Stimulated activated CD8-positive, alpha-beta memory T cell treated with anti-CD3 and anti-CD28 coated beads, Interleukin-15, amount 100 ng/mL, for 4 hours (primary cell): ENCODE measurements around the gene LIX1.
"Not testable (repeated sequence)": the region's sequence is repeated elsewhere in the genome, so short reads cannot be mapped to it uniquely, and the experiment has no call there.

ENCODE experiments used
- DNase-seq, 2 donors: peaks; one replicate each; pipeline ENCODE4 v3.0.0-alpha.2; 2020; ENCODE audit warnings: low read depth in 2 of 2

Gene LIX1

DNA sequence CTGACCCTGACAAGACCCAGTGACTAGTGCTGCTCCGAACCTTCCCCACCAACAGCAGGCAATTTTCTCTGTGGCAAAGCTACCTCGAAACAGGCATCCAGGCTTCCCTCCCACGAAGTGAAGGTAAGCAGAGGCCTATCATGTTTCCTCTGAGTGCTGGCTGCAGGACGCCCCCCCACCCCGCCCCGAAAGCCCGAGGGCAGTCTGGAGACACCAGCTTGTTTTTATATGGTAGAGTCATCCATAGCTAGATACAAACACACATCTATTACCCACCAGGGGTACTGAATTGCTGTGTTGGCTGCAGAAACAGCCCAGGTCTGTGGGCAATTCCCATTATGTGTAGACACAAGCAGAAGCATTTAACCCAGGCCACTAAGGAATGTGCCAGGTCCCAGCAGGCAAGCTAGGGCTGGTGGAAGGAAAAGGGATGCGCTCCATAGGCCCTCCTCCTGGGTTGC is 40.4 kb downstream of the LIX1 start:
- DNase-seq: no peak

GRCh38 chr5:97101189-97101910 is 41.1 kb downstream of the LIX1 start:
- DNase-seq: no peak

GRCh38 chr5:97100476-97100875 is 41.9 kb downstream of the LIX1 start:
- no peak for DNase-seq

GRCh38 chr5:97098922-97099321 is 43.5 kb downstream of the LIX1 start:
- no peak for DNase-seq

GRCh38 chr5:97097326-97098230 is 44.8 kb downstream of the LIX1 start:
- no peak for DNase-seq

GRCh38 chr5:97096846-97097245 is 45.6 kb downstream of the LIX1 start:
- DNase-seq: no peak

- DNase-seq: no peak
Observed at GRCh38 chr5:97096191-97096590, 46.2 kb downstream of the LIX1 start.

- DNase-seq: no peak
Observed at GRCh38 chr5:97095318-97095732, 47.1 kb downstream of the LIX1 start.

DNA sequence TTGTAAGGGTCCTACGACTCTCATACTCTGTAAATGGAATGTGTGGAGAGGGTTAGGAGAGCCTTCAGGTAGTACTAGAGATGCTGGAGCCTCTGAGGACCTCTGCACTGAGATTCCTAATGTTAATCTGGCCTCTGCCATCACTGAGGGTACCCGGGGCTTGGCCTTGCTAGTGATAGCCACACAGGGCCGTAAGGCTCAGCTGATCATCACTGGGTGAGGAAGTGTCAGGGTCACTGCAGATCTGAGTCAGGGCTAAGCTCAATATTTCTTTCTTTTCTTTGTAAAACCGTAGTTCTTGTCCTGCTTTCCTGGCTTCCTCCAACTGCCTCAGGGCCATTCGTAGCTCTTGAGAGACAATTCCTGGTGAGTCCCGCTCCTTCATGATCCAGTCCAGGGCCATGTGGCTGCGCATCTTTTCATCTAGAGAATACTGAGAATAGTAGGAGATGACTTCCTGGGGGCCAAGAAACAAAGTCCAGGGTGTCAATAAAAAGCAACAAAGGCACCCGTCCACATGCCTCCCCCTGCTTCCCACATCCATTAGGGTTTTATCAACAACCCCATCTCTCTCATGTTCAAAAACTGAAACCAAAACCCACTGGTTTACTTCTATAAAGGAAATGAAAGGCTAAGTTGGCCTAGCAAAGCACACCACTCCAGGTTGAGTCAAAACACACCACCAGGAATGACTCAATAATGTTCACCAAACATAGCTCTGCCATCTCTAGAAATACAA is 47.7 kb downstream of the LIX1 start:
- no peak for DNase-seq

GRCh38 chr5:97093193-97093592 is 49.2 kb downstream of the LIX1 start:
- DNase-seq: no peak

GRCh38 chr5:97090944-97091343 is 51.5 kb downstream of the LIX1 start:
- DNase-seq: no peak

DNA sequence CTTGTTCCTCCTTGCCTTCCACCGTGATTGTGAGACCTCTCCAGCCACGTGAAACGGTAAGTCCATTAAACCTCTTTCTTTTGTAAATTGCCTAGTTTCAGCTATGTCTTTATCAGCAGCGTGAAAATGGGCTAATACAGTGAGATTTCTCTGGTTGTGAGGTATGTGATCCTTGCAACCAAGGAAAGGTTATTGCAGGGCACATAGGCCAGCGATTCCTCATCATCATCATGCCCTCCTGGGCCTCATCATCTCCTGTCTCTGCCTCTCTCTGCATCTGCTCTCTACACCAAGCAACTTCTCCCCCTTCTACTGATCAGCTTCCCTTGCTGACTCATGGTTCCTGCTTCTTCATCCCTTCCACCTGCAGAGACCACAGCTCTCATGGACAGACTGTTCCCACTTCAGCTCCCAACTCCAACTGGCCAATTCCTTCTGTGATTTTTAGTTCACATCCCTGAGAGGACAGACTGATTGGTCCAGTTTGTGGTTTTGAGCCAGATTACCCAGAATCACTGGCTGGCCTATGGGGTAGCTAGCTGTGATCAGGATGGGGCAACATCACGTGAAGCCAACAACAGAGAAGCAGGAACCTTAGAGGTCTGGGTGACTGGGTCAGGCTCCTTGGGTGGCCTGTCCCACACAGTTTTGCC is 53.1 kb downstream of the LIX1 start:
- DNase-seq: no peak

GRCh38 chr5:97088774-97089148 is 53.6 kb downstream of the LIX1 start:
- DNase-seq: no peak

GRCh38 chr5:97087138-97087537 is 55.3 kb downstream of the LIX1 start:
- DNase-seq: no peak

DNA sequence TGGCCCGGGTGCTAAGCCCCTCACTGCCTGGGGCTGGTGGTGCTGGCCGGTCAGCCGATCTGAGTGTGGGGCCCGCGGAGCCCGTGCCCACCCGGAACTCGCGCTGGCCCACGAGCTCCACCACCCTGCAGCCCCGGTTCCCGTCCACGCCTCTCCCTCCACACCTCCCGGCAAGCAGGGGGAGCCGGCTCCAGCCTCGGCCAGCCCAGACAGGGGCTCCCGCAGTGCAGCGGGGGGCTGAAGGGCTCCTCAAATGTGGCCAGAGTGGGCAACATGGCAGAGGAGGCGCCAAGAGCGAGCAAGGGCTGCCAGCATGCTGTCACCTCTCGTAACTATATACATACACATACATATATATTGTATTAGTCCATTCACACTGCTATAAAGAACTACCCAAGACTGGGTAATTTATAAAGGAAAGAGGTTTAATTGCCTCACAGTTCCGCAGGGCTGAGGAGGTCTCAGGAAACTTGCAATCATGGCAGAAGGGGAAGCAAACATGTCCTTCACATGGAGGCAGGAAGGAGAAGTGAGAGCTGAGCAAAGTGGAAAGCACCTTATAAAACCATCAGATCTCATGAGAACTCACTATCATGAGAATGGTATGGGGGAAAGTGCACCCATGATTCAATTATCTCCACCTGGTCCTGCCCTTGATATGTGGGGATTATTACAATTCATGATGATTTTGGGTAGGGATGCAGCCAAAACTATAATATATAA is 56.8 kb downstream of the LIX1 start:
- no peak for DNase-seq

GRCh38 chr5:97084782-97085458 is 57.5 kb downstream of the LIX1 start:
- not testable (repeated sequence) for DNase-seq

DNA sequence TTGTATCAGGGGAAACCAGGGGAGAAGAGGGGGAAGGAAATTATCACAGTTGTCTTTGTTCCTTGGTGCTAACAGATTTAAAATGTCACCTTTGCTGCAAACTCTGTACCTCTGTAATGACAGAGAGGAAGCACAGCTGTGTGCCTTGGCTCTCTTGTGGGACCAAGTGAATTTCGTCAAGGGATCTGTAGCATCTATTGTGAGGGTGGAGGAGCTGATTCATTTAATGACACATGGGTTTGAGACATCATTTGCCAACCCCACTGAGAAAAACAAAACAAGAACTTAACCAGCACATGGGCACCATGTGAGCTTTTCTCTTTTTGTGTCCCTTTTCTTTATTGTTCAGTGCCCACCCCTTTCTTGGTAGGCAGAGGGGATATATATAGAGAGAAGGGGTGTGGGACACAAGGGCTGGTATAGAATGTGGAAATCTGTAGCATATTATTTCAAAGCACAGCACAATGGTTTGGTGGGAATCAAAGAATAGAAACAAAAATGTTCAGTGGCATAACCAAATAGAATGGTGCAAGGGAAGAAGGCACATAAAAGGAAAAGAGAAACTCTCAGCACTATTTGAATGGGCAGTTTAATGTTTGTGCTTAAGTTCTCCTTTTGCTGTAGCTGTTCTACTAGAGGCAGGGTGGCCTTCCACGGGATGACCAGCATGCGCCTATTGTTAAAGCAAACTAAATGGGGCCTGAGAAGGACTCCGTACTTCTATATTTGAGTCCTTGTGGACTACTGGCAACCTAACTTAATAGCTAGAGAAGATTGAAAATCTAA is 63.3 kb downstream of the LIX1 start:
- DNase-seq: no peak

GRCh38 chr5:97077246-97077645 is 65.2 kb downstream of the LIX1 start:
- no peak for DNase-seq

DNA sequence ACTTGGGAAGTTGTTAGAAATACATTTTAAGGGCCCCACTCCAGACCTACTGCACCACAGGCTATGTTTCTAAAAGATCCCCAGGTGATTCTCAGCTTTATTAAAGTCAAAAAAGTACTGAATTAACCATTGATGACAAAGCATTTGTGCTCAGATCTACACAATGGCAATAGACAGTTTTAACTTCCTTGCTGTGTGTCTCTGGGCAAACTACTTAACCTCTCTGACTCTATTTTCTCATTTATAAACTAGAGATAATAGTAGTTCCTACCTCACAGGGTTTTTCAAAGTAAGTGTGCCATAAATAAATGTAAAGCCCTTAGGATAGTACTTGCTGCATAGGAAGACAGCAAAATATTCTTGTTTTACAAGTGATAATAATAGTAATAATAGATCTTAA is 66.3 kb downstream of the LIX1 start:
- DNase-seq: no peak

GRCh38 chr5:97075649-97076048 is 66.8 kb downstream of the LIX1 start:
- DNase-seq: no peak
